GM12801 (cell line): Measurements from ENCODE around the gene RFX2.

Source experiments
- TF ChIP-seq, protein P1 (sequence below): IDR thresholded peaks from one replicate; pipeline ENCODE4 v1.5.1; 2011; ENCODE audit warnings: control low read depth; ENCODE audit not compliant: insufficient read length; ENCODE audit errors: extremely low read depth

Gene RFX2

DNA sequence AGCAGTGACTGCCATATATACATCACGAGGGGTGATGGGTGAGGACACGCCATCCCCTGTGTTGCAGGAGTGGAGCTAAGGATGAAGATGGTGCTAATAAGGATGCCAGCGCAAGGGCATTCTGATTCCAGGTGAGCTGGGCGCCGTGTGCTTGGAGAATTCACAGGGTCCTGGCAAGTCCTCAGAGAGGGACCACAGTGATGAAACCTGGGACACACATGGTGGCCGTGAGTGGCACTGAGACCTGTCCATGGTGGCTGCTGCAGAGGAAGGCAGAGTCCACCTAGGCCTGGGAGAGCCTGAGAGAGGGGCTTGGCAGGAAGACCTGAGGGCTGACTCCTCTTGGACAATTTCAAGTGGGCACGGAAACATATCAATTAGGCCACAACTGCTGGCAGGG, 65.2 kb downstream of the RFX2 start:
- TF ChIP-seq, protein P1, sequence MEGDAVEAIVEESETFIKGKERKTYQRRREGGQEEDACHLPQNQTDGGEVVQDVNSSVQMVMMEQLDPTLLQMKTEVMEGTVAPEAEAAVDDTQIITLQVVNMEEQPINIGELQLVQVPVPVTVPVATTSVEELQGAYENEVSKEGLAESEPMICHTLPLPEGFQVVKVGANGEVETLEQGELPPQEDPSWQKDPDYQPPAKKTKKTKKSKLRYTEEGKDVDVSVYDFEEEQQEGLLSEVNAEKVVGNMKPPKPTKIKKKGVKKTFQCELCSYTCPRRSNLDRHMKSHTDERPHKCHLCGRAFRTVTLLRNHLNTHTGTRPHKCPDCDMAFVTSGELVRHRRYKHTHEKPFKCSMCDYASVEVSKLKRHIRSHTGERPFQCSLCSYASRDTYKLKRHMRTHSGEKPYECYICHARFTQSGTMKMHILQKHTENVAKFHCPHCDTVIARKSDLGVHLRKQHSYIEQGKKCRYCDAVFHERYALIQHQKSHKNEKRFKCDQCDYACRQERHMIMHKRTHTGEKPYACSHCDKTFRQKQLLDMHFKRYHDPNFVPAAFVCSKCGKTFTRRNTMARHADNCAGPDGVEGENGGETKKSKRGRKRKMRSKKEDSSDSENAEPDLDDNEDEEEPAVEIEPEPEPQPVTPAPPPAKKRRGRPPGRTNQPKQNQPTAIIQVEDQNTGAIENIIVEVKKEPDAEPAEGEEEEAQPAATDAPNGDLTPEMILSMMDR: no peak

DNA sequence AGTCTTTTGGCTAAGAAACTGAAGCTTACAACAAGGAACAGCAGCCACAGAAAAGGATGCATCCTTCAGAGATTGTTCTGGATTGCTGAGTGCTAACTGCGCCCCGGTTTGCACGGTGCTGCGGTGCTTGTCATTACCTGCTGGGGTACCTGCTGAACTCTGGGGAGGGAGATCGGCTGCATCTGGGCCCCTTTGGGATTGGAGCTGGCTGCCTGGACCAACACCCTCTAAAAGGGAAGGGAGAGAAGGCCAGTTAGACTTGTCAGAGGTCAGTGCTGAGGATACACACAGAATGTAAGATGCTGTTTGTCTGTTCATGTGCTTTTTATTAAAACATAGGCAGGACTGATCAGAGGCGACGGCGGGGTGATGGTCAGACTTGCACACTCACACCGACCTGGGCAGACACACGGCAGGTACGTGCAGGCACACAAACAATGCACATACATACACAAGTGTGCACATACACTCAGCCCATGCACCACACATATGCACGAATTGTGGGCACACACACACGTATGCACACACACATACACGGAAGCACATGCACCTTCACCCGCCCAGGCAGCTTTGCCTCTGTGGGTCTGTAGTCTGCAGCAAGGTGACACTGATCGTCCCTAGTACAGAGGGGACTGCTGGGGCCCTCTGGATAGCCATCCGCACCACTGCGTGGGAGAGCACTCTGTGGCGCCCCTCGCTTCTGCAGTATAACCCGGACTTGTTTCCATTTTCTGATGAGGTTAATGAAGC, 66.1 kb downstream of the RFX2 start:
- TF ChIP-seq, protein P1: no peak

DNA sequence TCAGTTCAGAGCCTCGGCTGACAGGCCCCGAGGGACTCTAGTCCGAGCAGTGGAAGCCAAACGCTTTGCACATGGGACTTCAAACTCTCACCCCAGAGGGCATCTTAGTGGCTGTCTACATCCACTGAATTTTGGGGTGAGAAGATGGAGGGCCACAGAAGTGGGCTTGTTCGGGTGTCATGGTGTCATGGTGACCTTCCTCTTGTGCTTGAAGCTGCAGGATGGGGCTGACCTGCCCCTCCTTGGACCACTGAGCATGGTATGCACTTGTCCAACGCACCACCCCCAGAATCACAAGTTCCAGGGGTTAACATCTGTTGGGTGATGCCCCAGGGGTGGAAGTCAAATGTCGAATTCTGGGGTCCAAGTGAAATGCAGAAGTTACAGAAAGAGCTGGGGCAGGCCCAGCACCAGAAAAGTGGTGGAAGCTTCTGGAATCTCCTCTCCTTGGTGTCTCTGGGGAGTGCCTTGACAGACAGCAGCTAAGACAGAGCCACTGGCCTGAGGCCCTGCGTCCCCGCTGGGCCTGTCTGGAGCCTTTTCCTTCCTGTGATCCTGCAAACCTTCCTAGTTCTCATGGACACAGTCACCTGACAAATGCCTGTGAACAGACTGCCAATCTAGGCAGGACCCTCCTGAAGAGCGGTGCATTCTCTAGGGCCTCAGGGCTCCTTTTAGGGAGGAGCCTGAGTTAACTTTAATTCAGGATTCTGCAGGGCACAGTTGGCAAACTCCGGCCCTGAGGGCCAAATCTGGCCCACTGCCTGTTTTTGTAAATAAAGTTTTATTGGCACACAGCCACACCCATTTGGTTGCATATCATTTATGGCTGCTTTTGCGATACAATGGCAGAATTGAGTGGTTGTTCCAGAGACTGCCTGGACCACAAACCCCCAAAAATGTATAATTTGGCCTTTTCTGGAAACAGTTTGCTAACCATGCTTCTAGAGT, 67.2 kb downstream of the RFX2 start:
- TF ChIP-seq, protein P1: no peak

DNA sequence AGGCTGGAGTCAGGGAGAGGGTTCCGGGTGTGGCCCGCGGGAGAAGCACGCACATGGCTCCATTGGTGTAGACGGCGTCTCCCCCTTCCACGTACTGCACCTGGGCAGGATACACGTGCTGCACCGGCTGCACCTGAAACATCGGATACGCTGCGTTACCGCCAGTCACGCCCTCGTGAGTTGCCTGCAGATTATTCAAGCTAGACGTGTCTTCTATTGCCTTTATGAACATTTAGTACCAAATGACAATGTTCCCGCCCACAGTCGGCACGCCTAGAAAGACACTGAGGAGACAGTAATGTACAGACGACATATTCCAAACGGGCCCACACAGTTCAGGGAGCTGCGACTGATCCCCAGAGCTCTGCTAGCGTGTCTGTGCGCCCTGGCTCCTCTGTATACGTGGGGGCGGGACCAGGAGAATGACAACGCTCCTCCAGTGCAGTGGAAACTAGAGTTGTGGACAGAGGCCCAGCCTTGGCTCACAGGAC, 68.3 kb downstream of the RFX2 start:
- TF ChIP-seq, protein P1: no peak

DNA sequence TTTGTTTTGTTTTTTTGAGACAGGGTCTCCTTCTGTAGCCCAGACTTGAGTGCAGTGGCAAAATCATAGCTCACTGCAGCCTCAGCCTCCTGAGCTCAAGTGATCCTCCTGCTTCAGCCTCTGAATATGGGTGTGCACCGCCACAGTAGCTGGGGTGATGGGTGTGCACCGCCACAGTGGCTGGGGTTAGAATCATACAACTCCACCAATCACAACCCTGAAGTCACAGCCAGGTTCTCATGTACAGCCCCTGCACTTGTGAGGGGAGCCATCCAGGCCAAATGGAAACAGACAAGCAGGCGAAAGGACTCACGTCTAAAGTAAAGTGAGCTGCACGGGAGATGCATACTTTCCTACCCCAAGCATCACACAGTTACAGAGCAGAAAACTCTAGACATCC, 69.2 kb downstream of the RFX2 start:
- TF ChIP-seq, protein P1: no peak

DNA sequence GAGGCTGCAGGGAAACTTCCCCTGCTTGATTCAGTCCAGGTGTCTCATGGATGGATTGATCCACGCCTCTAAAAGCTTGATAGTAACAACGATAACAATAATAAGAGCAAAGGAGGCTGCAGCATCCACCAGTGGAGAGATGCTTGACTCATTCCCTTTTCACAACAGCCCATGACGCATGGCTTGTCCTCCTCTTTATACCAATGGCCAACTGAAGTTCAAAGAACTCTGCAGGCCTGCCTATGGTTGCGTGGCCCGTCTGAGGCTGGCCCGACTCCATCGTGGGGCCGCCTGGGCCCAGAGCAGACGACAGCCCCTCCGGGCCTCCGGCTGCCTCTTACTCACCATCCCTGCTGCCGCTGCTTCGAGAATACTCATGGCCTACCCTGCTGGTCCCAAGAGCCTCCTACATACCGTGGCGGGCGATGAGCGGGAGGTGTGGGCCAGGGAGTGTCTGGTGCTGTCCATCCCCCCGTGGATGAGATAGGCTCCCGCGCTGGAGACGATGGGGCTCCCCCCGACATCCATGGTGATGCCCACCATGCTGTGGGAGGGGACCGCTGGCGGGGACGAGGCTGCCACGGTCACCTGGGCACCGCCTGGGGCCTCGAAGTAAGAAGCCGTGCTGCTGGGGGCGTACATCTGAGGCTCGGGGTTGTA, 70.6 kb downstream of the RFX2 start:
- TF ChIP-seq, protein P1: no peak
